Loucy (cell line): ENCODE data around the gene CD84.
A peak's percentile ranks its signal among the peaks of the same experiment; 100 is the strongest.

Experiments
- H2AFZ ChIP-seq: fragments of 200-600 bp; sonication (generic); 2 replicates; pipeline ENCODE4 v1.6.0; 2016; ENCODE audit warnings: antibody characterized with exemption, mild to moderate bottlenecking, low read length, moderate library complexity
- H3F3A ChIP-seq: fragments of 200-600 bp; 2 replicates; pipeline ENCODE4 v1.6.0; 2016; ENCODE audit warnings: antibody characterized with exemption, low read depth, mild to moderate bottlenecking
- H3K27me3 ChIP-seq: fragments of 200-600 bp; sonication (generic); 2 replicates; pipeline ENCODE4 v1.6.1; 2014; ENCODE audit warnings: low read length, mild to moderate bottlenecking; ENCODE audit not compliant: insufficient read depth, poor library complexity, severe bottlenecking
- H3K36me3 ChIP-seq: fragments of 200-600 bp; sonication (generic); 2 replicates; pipeline ENCODE4 v1.6.1; 2016; ENCODE audit warnings: low read length; ENCODE audit not compliant: insufficient read depth
- H3K4me1 ChIP-seq: fragments of 200-600 bp; sonication (generic); 2 replicates; pipeline ENCODE4 v1.5.1; 2014; ENCODE audit warnings: low read length, mild to moderate bottlenecking; ENCODE audit not compliant: insufficient read depth, poor library complexity, severe bottlenecking
- H3K4me2 ChIP-seq: fragments of 200-600 bp; sonication (generic); 2 replicates; pipeline ENCODE4 v1.6.0; 2014; ENCODE audit warnings: antibody characterized with exemption, low read length, low read depth, mild to moderate bottlenecking; ENCODE audit not compliant: poor library complexity, severe bottlenecking
- H3K4me3 ChIP-seq: fragments of 200-600 bp; sonication (generic); 2 replicates; pipeline ENCODE4 v1.5.1; 2014; ENCODE audit warnings: low read length, mild to moderate bottlenecking, mixed read lengths; ENCODE audit not compliant: poor library complexity, severe bottlenecking
- H3K79me2 ChIP-seq: fragments of 200-600 bp; sonication (generic); 2 replicates; pipeline ENCODE4 v1.6.1; 2014; ENCODE audit warnings: low read length; ENCODE audit not compliant: insufficient read depth
- H3K9ac ChIP-seq: fragments of 200-600 bp; sonication (generic); 2 replicates; pipeline ENCODE4 v1.6.0; 2014; ENCODE audit warnings: mild to moderate bottlenecking, low read depth, low read length, moderate library complexity; ENCODE audit not compliant: poor library complexity, severe bottlenecking
- H3K9me2 ChIP-seq: fragments of 200-600 bp; sonication (generic); replicated peaks from 2 replicates; pipeline ENCODE4 v1.6.1; 2016; ENCODE audit warnings: low read depth, low read length, mixed read lengths
- H3K9me3 ChIP-seq: fragments of 200-600 bp; sonication (generic); 2 replicates; pipeline ENCODE4 v1.6.1; 2014; ENCODE audit warnings: mild to moderate bottlenecking, antibody characterized with exemption, low read length, low read depth; ENCODE audit not compliant: insufficient read depth
- H4K20me1 ChIP-seq: fragments of 200-600 bp; sonication (generic); 2 replicates; pipeline ENCODE4 v1.6.0; 2014; ENCODE audit warnings: antibody characterized with exemption, low read length, mild to moderate bottlenecking; ENCODE audit not compliant: insufficient read depth, poor library complexity, severe bottlenecking
- CTCF ChIP-seq: fragments of 200-600 bp; sonication (generic); conservative IDR thresholded peaks from 2 replicates; pipeline ENCODE4 v1.5.1; 2014; ENCODE audit warnings: mild to moderate bottlenecking, antibody characterized with exemption, low read length
- EZH2phosphoT487 ChIP-seq: fragments of 200-600 bp; IDR thresholded peaks from 2 replicates; pipeline ENCODE4 v1.6.1; 2018; ENCODE audit warnings: antibody characterized with exemption, mild to moderate bottlenecking, moderate library complexity, borderline replicate concordance

Gene CD84

GRCh38 chr1:160522136-160522535, 57.2 kb downstream of the CD84 start:
- peak overlapping the region; percentile 0 for H3K9ac ChIP-seq
- H3K9me2 ChIP-seq, result no peaks in the 10 kb centered on the region
- no peaks in the 10 kb centered on the region for H4K20me1 ChIP-seq
- H3K4me2 ChIP-seq, result peak overlapping the region; percentile 61
- no peaks in the 10 kb centered on the region; the same call in 1 of the 2 replicates for H3K9me3 ChIP-seq
- no peak overlapping the region; the same call in 1 of the 2 replicates for H2AFZ ChIP-seq
- peak overlapping the region; percentile 44 for H3K4me3 ChIP-seq
- H3K79me2 ChIP-seq, result no peaks in the 10 kb centered on the region
- H3K36me3 ChIP-seq, result no peaks in the 10 kb centered on the region
- TF ChIP-seq CTCF (no peak), EZH2phosphoT487 (no peak)
- no peaks in the 10 kb centered on the region for H3K27me3 ChIP-seq
- peaks cover 6% of the 10 kb centered on the region; the same call in 1 of the 2 replicates for H3F3A ChIP-seq
- peaks cover 43% of the 10 kb centered on the region for H3K4me1 ChIP-seq

DNA sequence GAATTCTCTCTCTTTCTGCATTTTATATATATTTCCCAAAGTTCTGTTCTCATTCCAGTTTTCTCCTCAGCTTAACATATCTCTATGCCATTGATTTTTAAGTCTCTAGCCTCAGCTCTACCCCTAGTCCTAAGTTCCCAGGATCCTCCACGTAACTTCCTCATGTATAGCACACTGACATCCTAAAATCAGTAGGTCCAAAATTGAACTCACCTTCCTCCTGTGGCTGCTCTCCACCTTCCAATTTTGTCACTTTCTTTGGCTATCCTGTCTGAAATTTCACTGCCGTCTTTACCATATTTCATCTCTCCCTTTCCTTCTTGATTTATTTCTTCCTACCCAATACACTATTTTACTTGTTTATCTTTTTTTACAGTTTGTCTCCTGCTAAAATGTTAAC, 57.7 kb downstream of the CD84 start:
- no peak overlapping the region for H2AFZ ChIP-seq
- H3F3A ChIP-seq, result peaks cover 6% of the 10 kb centered on the region; the same call in 1 of the 2 replicates
- no peaks in the 10 kb centered on the region for H3K79me2 ChIP-seq
- no peak overlapping the region for H3K4me3 ChIP-seq
- H3K9ac ChIP-seq, result no peak overlapping the region
- no peaks in the 10 kb centered on the region for H3K36me3 ChIP-seq
- peak overlapping the region; percentile 56 for H3K4me2 ChIP-seq
- no peaks in the 10 kb centered on the region for H3K9me2 ChIP-seq
- no peaks in the 10 kb centered on the region; the same call in 1 of the 2 replicates for H3K9me3 ChIP-seq
- H3K4me1 ChIP-seq, result peaks cover 43% of the 10 kb centered on the region
- no peaks in the 10 kb centered on the region for H3K27me3 ChIP-seq
- TF ChIP-seq CTCF (no peak), EZH2phosphoT487 (no peak)
- no peaks in the 10 kb centered on the region for H4K20me1 ChIP-seq

- H4K20me1 ChIP-seq, result no peaks in the 10 kb centered on the region
- no peaks in the 10 kb centered on the region for H3K36me3 ChIP-seq
- peak overlapping the region; percentile 56 for H3K4me2 ChIP-seq
- H3K4me1 ChIP-seq, result peaks cover 43% of the 10 kb centered on the region
- H3K9me3 ChIP-seq, result no peaks in the 10 kb centered on the region; the same call in 1 of the 2 replicates
- no peaks in the 10 kb centered on the region for H3K79me2 ChIP-seq
- H2AFZ ChIP-seq, result no peak overlapping the region
- no peak for TF ChIP-seq CTCF
- no peak for TF ChIP-seq EZH2phosphoT487
- H3K9me2 ChIP-seq, result no peaks in the 10 kb centered on the region
- no peak overlapping the region for H3K9ac ChIP-seq
- H3K27me3 ChIP-seq, result no peaks in the 10 kb centered on the region
- H3F3A ChIP-seq, result peaks cover 6% of the 10 kb centered on the region; the same call in 1 of the 2 replicates
- H3K4me3 ChIP-seq, result no peak overlapping the region
These were observed 58.3 kb downstream of the CD84 start for GRCh38 chr1:160520999-160521398.
